HG02763 (cell line): Measurements from ENCODE around the gene MCC.
A peak's percentile ranks its signal among the peaks of the same experiment; 100 is the strongest.
"Not testable (repeated sequence)": the region's sequence is repeated elsewhere in the genome, so short reads cannot be mapped to it uniquely, and the experiment has no call there.

Source experiments
- ATAC-seq: cut with Tn5 transposase; IDR thresholded peaks from one replicate; pipeline ENCODE4 v1.9.1; 2021; ENCODE audit warnings: mild to moderate bottlenecking, moderate library complexity; ENCODE audit not compliant: unreplicated experiment

MCC gene

DNA sequence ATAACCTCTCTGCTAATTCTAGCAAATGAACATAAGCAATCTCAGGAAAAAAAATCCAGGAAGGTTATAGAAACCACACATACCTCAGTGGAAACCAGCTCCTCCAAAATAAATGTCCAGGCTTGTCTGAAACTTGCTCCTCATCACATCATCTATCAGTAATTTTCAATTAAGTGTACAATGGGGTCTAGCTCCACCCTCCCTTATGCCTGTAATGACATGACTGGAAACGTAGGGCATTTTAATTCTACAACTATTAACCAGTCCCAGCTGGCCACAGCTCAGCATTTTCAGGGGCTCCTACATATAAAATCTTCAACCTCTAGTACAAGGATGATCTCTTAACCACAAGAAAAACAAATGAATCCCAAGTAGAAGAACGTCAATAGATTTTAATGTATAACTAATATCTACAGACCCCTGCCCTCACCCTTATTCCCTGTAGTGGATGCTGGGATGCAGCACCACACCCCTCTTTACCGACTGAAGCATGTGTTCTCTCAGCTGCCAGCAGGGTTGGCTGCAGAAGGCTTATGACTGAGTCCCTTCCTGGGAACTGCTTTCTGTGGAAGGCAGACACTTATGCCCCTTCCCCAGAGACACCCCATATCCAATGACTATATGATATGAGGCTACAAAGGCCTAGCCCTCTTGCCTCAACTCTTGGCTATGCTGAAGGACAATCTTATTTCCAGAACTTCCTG is 60.2 kb downstream of the MCC start:
- ATAC-seq = no peak

DNA sequence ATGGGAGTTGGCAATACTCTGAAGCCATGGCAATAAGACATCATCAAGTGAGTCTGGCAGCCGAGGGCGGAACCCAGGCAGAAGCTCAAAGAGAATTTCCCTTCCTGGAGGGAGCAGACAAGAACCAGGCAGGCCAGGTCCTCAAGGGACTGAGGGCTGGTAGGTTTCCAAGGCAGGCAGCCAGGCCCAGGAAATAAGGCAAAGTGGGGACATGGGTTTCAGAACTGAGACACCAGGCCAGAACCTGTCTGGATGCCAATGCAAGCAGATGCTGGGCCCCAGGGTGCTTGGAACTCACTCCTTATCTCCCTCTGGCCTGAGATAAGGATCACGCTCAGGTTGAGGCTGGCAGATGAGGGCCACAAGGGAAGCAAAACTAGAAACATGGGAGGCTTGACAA is 62.3 kb downstream of the MCC start:
- no peak for ATAC-seq

DNA sequence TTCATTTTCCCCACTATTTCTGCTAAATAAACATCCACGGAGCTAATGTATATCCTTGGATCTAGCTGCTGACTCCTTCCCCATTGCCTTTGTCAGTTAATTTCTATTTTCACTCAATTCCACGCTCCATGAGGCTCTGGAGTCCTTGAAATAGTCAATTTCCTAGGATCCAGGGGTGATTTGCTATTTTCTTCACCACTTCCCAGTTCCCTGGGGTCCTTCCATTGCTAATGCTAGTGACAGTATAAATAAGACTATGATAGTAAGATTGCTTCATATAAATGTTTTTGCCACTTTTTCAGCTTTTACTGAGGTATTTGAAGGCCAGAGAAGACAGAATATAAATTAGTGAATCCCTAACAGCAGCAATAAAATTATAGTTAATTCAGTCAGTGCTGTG is 66.6 kb downstream of the MCC start:
- no peak for ATAC-seq

DNA sequence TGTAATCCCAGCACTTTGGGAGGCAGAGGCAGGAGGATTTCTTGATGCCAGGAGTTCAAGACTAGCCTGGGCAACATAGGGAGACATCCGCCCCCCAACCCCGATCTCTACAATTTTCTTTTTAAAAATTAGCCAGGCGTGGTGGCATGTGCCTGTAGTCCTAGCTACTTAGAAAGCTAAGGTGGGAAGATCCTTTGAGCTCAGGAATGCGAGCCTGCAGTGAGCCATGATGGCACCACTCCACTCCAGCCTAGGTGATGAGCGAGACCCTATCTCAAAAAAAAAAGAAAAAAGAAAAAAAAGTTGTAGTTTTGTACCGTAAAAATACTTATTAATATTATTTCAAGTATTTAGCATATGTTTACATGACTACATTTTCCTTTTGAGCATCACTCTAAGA is 82.7 kb downstream of the MCC start:
- ATAC-seq = no peak

GRCh38 chr5:113404269-113404668 is 84.0 kb downstream of the MCC start:
- ATAC-seq = no peak

DNA sequence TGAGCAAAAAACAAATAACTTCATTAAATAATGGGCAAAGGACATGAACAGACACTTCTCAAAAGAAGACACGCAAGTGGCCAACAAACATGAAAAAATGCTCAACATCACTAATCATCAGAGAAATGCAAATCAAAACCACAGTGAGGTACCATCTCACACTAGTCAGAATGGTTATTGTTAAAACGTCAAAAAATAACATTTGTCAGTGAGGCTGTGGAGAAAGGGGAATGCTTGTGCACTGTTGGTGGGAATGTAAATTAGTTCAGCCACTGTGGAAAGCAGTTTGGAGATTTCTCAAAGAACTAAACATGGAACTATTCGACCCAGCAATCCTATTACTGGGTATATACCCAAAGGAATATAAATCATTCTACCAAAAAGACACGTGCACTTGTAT is 90.3 kb downstream of the MCC start:
- ATAC-seq = not testable (repeated sequence)

DNA sequence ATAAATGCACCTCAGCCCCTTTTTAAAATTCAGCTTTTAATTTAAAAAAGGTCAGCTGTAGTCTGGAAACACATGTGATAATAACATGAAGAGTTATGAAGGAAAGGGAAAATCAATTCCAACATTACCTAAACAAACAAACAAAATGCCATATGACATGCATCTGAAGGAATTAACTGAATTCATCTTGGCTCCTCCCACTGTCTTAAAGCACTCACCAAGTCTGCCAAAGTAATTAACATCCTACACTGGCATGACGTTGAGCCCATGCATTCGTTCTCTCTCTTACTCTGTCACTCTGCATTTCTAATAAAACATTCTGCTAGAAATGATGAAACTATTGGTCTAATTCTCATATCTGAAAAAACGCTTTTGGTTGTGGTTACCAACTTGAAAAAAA is 91.2 kb downstream of the MCC start:
- no peak for ATAC-seq

- ATAC-seq = no peak
These were observed 93.6 kb downstream of the MCC start for GRCh38 chr5:113394658-113395057.

DNA sequence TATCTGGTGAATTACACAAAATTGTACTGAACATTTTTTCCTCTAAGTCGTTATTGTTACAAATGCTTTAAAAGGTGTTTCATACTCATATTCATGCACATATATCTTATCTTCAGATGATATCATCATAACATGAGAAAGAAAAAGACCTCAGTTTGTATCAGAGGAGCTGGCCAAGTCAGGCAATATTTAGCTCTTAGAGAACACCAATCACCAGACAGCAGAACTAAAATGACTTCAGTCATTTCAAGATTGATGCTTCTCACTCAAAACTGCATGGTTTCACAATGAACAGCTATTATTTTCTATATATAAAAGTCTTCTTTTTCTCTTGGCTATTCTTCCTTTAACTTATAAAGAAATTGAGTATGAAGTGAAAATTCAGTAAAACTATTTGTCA is 98.0 kb downstream of the MCC start:
- no peak for ATAC-seq

DNA sequence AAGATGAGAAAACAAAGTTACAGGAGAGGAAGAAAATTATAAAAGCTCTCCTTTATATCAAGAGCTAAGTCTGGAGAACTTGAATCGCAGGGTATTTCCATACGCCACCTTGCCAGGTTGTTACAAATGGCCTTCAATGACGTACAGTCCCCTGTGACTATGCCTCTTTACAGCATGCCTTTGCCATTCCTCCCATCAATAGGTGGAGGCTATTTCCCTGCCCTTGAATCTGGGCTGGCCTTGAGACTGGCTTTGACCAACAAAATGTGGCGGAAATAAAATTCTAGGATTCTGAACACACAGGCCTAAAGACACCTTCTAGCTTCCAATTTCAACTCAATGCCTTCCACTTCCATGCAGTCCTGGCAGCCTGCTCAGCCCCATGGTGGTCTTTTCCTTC is 99.1 kb downstream of the MCC start:
- ATAC-seq = no peak

DNA sequence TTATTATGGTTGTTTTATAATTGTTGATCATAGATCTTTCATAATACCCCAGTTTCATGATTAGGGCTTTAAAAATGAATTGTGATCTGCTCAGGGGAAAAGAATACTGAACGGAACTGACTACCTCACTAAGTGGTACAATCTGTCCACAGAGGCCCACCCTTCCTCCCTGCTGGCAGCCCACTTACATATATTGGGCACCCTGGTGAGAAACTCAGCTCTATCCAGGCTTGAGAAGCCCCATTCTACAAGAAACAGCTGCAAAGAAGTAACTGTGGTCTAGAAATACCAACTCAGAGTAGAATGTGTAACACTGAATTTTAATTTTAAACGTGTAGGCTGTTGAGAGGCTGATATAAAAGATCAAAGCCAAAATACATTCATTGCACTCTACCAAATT is 100.4 kb downstream of the MCC start:
- no peak for ATAC-seq

DNA sequence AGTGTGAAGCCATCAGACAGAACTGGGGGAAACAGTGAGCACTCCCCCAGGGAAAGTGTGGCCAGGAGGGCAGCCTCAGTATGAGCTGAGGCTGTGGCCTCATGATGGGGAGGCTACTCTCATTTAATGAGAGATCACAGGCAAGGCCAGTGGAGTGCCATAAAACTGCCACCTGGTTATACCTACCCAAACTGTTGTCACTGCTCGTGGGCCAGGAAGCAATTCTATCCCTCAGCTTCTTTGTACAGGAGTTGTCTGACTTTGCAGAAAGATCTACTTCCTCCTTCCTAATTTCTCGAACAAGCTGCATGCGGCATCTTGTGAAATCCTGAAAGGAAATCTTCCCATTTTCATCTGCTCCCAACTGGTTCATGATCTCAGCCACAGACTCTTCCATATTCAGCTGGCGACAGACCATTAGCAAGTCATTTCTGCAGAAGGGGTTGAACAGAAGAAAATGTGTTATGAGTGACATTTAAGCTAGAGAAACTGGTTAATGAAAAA is 103.4 kb downstream of the MCC start:
- ATAC-seq = no peak

GRCh38 chr5:113382731-113383130 is 105.5 kb downstream of the MCC start:
- no peak for ATAC-seq

DNA sequence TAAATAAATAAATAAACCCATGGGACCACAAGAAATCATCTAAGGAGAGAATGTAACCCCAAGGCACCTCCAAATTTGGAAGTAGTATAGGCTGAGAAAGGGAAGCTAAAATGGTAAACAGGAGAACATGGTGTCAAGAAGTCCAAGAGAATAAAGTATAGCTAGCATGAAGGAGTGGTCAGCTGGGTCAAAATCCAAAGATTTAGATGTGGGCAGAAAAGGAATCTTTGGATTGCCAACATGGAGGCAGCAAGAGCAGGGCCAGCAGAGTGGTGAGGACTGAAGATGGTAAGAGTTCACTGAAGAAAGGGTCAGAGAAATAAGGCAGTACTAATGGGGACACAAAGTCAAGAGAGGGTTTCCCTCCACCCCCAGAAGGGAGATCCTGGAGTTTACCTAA is 106.5 kb downstream of the MCC start:
- no peak for ATAC-seq

DNA sequence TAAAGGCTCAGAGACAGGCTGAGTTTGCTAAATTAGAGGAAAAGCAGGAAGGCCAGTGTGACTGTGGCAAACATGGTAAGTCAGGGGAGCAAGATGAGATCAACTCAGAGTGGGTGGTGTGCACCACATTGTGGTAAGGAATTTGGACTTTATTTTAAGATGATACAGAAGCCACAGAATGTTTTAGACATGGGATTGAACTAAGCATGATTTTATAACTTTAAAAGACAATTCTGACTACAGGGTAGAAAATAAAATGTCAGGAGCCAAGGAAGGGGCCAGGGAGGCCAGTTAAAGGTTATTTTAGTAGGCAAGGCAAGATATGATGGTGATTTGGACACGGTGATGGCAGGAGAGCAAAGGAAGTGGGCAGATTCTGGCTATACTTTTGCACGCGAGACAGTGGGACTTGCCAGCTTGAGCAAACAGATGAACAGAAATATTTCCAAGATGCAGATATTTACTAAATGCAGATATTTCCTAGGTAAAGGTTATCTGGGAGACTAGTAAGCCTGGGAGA is 107.4 kb downstream of the MCC start:
- no peak for ATAC-seq

DNA sequence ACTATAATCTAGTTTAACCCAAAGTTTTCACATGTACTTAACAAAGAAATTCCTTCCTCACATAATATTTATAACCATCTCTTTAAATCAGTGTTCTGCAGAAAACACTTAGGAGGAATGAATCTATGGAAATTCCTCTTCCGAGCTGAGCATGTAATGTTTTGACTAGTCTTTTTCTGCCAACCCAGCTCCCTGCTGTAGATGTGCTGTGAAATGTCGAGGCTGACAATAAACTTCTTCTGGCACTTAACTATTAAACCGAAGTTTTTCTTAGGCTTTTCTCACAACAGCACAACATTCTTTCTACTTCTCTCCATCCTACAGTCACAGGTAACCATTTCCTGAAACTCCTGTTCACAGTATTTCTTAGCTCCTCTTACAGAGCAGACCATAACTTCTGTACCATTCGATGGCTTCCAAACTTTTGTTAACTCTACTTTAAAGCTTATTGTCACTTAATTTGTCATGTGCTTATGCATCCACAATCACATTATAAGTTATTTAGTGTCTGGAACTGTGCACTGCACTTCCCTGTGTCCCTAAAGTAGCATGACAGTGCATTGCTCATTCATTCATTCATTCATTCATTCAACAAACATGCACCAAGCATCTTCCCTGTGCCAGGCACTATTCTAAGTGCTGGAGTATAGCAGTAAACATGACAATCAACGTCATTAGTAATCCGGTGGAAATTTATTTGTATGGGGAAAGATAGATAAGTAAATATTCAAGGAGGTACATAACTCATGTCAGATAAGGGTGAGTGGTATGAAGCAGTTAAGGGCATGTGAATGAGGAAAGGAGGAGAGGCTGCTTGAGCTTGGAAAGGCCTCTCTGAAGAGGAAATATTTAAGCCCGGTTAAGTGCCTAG is 108.1 kb downstream of the MCC start:
- no peak for ATAC-seq

DNA sequence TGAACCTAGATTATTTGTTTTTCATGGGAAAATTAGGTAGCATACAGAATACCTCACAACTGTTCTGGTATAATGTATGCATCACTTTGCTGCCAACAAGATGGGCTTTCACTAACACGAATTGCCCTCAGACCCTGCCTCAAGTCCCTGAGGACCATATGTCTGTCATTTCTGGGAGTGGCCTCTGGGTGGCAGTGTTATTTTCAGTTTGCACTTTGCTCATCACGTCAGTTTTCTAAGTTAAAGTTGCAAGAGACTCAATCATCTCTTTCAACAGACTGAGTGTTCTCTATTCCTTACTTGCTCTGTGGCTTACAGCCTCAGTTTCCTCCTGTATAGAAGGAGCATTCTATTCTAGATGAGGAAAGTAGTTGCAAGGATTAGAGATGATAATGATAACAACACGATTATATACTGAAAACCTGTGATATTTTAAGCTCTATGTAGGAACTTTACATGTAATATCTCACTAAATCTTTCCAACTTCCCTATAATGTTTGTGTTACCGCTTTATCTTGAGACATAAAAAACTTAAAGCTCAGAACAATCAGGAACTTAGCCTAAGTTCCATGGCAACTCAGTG is 109.2 kb downstream of the MCC start:
- ATAC-seq = peak; percentile 77

GRCh38 chr5:113378514-113378913 is 109.7 kb downstream of the MCC start:
- no peak for ATAC-seq

- no peak for ATAC-seq
These were observed 110.2 kb downstream of the MCC start for GRCh38 chr5:113378081-113378480.

DNA sequence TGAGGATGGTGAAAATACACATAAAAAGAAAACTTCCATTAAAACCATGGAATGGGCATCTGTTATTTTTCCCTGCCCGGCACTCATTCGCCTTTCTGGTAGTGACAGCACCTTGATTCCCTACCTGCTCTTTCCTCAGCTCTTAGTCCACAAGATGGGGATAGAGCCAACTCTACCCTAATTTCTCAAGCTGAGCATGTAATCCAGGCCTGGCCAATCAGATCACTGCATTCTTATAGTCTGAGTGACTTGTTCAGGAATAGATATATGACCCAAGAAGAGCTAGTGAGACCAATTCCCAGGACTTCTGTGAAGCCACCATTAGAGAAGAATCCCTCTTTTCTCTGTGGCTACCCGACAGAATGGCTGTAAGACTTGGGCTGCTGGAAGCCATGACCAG is 111.6 kb downstream of the MCC start:
- ATAC-seq = no peak

DNA sequence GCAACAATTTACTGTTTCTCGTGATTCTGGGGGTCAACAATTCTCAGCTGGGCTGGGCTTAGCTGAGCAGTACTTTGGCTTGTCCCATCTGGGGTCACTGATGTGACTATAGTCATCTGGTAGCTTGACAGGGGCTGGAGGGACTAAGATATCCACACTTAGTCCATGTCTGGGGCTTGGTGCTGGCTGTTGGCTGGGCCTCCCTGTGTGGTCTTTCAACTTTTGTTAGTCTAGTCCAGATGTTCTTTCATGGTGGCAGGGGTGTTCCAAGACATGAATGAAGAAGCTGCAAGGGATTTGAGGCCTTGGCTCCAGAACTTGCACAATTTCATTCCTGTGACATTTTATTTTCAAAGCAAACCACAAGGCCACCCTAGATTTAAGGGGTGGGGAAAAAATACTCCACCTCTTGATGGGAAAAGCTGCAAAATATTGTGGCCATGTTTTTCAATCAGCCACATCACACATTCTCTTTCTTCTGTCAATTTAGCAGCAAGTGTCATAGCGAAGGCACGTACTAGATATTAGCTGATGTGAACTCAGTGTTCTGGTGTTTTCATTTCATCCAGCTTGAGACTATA is 112.7 kb downstream of the MCC start:
- ATAC-seq = no peak
